Measurements from ENCODE around the gene HOXB8.

DNA sequence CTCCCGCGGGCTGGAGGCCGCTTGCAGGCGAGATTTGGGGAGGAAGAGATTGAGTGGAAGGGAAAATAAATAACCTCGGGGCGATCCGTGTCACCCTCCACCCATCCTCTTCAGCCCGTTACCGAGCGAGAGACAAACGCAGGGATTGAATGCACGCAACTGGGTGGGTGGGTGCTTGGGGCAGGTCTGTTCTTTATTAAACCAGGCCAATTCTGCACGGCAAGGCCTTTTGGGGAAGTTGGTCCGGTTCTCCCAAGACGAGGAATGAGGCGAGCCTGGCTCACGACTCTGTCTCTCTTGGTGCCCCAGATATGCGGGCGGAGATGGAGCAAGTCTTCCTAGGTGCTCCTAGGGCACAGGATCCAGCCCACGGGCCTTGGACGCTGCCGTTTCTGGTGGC is 3.9 kb downstream of the HOXB8 start:
- TF ChIP-seq, protein P1, sequence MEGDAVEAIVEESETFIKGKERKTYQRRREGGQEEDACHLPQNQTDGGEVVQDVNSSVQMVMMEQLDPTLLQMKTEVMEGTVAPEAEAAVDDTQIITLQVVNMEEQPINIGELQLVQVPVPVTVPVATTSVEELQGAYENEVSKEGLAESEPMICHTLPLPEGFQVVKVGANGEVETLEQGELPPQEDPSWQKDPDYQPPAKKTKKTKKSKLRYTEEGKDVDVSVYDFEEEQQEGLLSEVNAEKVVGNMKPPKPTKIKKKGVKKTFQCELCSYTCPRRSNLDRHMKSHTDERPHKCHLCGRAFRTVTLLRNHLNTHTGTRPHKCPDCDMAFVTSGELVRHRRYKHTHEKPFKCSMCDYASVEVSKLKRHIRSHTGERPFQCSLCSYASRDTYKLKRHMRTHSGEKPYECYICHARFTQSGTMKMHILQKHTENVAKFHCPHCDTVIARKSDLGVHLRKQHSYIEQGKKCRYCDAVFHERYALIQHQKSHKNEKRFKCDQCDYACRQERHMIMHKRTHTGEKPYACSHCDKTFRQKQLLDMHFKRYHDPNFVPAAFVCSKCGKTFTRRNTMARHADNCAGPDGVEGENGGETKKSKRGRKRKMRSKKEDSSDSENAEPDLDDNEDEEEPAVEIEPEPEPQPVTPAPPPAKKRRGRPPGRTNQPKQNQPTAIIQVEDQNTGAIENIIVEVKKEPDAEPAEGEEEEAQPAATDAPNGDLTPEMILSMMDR (IDR thresholded peaks at IDR 0.05): no peak
- TF ChIP-seq EZH2 (IDR thresholded peaks at IDR 0.05) (no peak), EZH2phosphoT487 (IDR thresholded peaks at IDR 0.05) (no peak)
